NCI-H1048 (cell line): ENCODE results near the gene ACAP1.
"Not testable (repeated sequence)": the region's sequence is repeated elsewhere in the genome, so short reads cannot be mapped to it uniquely, and the experiment has no call there.

Experiments
- DNase-seq: peaks from one replicate; lab custom pipeline; 2025; lab: John Stamatoyannopoulos, UW

Gene ACAP1

DNA sequence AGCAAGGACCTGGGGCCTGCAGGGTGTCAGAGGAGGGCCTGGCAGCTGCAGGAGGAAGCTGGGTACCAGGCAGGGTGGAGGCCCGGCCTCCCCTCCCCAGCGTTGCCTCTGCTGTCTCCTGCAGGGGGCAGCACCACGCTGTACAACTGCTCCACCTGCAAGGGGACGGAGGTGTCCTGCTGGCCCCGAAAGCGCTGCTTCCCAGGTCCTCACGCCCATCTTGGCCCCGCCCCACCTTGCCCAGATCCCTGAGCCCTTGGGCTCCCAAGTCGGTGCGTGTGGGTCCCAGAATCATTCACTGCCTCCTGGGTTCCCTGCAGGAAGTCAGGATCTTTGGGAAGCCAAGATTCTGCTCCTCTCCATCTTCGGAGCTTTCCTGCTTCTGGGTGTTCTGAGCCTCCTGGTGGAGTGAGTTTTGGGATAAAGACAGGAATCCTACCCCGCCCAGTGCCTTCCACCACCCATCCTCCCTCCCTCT lies 19.8 kb downstream of the ACAP1 start:
- peak; percentile 54 for DNase-seq

DNA sequence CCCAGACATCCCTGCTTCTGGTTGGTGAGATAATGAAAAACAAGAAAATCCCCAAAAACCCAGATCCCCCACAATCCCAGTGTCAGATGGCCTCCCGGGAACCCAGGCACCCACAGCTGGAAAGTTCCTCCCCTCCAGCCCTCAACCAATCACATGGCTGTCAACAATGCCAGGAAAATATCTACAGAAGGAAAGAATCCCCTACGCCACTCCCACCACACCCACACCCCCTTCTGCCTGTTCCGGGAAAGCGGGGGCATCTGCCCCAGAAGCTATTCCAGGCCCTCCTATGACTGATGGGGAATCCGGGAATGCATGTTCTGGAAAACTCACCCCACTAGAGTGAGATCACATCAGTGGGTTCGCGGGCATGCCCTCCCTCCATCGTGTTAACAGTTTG lies 20.4 kb downstream of the ACAP1 start:
- DNase-seq: no peak

GRCh38 chr17:7357381-7357780 lies 21.1 kb downstream of the ACAP1 start:
- no peak for DNase-seq

DNA sequence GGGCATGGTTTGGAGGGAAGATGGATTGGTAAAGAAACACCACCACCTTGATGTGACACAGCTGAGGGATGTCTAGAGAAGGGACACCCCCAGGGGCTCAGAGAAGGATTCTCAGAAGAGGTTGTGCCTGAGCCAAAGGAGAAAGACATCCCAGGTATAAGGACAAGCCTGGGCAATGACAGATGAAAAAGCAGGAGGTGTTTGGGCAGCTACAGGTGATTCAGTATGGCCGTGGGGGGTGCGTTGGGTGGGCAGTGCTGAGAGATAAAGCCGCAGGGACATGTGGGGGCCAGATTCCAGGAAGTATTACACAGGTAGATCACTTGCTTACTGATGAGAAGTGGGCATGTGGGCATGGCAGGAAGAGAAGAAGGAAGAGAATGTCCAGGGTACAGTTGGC lies 25.6 kb downstream of the ACAP1 start:
- DNase-seq: no peak

GRCh38 chr17:7363311-7363710 lies 27.0 kb downstream of the ACAP1 start:
- DNase-seq: no peak

GRCh38 chr17:7365963-7366362 lies 29.6 kb downstream of the ACAP1 start:
- not testable (repeated sequence) for DNase-seq

- DNase-seq: no peak
These were observed 30.8 kb downstream of the ACAP1 start for GRCh38 chr17:7367083-7367482.

DNA sequence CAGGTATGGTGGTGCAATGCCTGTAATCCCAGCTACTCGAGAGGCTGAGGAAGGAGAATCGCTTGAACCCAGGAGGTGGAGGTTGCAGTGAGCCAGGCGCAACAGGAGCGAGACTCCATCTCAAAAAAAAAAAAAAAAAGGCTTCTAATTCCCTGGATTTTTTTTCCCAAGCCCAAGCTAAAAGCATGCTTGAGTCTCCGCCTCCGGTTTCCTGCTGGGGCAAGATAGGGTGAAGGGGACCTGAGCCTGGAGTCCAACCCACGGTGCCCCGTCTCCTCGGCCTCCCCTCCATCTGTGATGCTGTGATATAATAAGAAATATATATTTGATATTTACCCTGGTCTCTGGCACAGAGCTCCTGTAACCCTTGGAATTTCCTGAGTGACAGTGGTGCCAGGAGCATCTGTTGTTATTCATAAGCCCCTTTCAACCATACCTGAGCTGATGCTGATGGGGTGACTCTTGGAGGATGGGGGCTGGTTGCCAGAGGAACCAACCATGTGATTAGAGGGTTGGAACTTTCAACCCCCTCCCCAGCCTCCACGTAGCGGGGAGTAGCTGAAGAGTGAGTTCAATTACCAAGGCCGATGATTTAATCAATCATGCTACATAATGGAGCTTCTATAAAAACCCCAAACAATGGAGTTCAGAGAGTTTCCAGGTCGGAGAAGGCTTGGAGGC lies 31.7 kb downstream of the ACAP1 start:
- no peak for DNase-seq

DNA sequence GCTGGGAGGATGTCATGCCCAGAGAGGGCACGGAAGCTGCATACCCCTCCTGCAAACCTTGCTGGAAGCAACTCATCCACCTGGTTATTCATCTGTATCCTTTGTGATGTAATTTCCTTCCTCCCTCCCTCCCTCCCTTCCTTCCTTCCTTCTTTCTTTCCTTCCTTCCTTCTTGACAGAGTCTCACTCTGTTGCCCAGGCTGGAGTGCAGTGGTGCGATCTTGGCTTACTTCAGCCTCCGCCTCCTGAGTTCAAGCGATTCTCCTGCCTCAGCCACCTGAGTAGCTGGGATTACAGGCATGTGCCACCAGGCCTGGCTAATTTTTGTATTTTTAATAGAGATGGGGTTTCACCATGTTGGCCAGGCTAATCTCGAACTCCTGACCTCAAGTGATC lies 32.3 kb downstream of the ACAP1 start:
- not testable (repeated sequence) for DNase-seq

- DNase-seq: no peak
These were observed 33.5 kb downstream of the ACAP1 start for GRCh38 chr17:7369825-7370224.

GRCh38 chr17:7370853-7371252 lies 34.5 kb downstream of the ACAP1 start:
- DNase-seq: no peak

GRCh38 chr17:7374353-7374752 lies 38.0 kb downstream of the ACAP1 start:
- DNase-seq: no peak

GRCh38 chr17:7379134-7379533 lies 42.8 kb downstream of the ACAP1 start:
- no peak for DNase-seq

- DNase-seq: no peak
These were observed 44.0 kb downstream of the ACAP1 start for GRCh38 chr17:7380321-7380720.

DNA sequence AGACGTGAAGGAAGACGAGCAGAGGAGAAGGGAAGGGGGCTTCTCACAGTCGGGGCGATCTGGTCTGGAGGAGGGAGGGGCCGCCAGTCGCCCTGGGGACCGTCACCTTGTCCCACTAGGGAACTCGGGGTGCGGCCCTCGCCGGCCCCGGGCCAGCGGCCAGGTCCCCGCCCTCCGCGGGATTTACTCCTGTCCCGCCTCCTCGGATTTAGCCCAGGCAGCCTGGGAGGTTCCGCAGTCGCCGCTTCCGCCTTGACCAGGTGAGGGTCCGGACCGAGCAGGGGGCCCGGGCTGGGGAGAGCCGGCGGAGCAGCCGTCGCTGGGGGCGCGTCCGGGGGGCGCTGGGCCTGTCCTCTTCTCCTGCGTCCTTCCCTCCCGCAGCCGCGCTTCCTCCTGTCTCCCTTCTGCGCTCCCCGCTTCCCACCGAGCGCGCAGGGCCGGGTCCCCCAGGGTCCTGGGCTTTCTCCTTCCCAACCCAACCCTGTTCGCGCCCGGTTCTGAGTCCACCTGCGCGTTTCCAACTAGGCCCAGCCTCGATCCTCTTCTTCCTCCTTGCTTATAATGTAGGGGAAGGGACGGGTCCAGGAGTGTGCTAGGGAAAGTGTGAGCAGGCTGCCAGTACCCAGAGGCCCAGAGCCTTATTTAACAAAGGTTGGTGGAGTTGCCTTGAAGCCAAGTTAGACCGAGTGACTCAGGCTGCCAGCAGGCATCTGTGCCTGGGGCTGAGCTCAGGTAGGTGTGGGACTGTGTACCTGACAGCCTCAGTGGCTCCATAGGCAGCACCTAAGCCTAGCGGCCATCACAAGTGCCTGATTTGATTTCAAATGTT lies 44.7 kb downstream of the ACAP1 start, which contains the start of gene TNK1:
Gene TNK1 (plus strand): TSS at position 235 of the 829 bp plus-strand sequence. CDS start 1,838 bp downstream, outside the sequence.
- DNase-seq: no peak

GRCh38 chr17:7382901-7383300 lies 46.6 kb downstream of the ACAP1 start:
- DNase-seq: no peak

GRCh38 chr17:7383371-7383741 lies 47.0 kb downstream of the ACAP1 start:
- DNase-seq: no peak

DNA sequence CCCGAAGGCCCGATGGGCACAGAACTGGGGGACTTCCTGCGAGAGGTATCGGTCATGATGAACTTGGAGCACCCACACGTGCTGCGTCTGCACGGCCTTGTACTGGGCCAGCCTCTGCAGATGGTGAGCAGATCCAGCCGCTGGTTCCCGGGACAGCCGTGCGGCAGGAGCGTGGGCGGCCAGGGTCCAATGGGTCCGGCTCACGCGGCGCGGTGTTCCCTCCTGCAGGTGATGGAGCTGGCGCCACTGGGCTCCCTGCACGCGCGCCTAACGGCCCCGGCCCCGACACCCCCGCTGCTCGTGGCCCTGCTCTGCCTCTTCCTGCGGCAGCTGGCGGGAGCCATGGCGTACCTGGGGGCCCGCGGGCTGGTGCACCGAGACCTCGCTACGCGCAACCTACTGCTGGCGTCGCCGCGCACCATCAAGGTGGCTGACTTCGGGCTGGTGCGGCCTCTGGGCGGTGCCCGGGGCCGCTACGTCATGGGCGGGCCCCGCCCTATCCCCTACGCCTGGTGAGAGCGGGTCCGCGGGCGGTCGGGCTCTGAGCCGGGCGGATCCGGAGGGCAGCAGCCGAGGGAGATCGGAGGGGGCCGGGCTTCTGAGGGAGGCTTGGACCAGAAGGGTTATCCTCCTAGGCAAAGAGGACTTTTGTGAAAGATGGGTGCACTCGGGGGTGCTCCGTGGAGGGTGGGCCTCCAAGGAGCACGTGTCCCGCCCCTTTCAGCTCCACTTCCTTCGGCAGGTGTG lies 47.6 kb downstream of the ACAP1 start:
- no peak for DNase-seq

DNA sequence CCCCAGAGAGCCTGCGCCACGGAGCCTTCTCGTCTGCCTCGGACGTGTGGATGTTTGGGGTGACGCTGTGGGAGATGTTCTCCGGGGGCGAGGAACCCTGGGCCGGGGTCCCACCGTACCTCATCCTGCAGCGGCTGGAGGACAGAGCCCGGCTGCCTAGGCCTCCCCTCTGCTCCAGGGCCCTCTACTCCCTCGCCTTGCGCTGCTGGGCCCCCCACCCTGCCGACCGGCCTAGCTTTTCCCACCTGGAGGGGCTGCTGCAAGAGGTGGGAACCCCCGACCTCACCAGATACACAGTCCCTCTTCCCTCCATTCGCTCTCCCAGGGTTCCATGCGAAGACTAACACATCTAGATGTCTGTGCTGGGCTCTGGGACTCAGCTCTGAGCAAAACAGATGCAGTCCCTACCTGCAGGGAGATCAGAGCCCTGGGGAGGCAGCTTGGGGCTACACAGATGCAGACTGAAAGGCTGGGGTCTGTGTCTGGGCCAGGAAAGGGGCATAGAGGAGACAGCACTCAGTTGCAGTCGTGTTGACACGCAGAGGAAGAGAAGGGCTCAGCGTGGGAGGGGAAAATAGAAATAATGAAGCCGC lies 48.3 kb downstream of the ACAP1 start:
- no peak for DNase-seq

DNA sequence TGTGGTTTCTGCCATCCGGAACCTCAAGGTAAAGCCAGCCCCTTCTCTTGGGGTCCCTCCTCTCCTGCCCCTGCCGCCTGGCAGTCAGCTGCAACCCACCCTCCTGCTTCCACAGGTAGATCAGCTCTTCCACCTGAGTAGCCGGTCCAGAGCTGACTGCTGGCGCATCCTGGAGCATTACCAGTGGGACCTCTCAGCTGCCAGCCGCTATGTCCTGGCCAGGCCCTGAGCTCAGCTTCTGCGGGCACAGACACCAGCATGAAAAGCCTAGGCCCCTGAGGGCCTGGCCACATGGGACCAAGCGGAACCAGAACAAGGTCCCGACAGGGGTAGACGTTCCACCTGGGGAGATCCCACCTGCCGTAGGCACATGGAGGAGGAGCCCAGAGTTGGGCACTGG lies 52.5 kb downstream of the ACAP1 start:
- DNase-seq: no peak

DNA sequence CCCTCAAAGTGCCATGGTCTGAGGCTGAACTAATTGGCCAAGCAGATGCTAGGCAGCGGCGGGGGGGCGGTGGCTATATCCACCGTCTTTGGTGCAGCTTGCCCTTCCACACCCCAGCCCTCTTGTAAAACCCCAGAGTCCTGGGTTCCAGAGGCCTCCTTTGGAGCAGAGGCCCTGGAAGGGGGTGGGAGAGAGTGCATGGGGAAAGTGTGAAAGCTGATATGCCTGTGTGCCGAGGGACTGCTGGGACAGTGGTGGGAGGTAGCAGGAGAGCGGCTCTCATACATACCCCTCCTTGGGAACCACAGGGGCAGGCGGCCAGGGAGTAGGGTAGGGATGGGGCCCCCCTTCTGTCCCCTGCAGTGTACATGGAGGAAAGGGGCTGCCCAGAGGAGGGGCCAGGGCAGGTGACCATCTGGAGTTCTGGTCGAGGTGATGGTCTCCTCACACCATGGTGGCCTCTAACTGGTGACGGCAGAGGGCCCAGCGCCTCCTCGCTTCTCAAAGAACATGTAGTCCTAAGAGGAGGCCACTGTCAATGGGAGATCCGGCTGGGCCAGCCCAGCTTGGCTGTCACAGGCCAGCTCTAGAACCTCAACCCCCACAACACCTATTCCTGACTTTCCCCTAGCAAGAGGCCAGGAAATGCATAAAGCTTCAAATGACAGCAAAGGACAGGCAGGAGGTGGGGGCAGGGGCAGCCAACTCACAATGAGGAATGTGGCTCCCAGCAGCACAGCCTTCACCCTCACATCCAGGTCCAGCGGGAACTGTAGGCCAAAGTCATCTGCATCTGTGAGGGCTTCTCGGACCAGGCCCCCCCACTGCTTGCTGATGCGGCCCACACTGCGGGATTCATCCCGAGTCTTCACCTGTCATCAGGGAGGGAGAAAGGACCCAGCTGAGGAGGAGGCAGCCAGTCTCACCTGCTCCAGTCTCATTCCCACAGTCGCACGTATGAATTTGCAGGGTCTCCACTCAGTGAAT lies 53.9 kb downstream of the ACAP1 start:
- DNase-seq: no peak
